HG02610 (cell line): Measurements from ENCODE around the gene DNAJB6.

Experiments
- ATAC-seq: cut with Tn5 transposase; IDR thresholded peaks from one replicate; pipeline ENCODE4 v1.9.1; 2021; ENCODE audit warnings: mild to moderate bottlenecking, moderate library complexity; ENCODE audit not compliant: unreplicated experiment

Gene DNAJB6

DNA sequence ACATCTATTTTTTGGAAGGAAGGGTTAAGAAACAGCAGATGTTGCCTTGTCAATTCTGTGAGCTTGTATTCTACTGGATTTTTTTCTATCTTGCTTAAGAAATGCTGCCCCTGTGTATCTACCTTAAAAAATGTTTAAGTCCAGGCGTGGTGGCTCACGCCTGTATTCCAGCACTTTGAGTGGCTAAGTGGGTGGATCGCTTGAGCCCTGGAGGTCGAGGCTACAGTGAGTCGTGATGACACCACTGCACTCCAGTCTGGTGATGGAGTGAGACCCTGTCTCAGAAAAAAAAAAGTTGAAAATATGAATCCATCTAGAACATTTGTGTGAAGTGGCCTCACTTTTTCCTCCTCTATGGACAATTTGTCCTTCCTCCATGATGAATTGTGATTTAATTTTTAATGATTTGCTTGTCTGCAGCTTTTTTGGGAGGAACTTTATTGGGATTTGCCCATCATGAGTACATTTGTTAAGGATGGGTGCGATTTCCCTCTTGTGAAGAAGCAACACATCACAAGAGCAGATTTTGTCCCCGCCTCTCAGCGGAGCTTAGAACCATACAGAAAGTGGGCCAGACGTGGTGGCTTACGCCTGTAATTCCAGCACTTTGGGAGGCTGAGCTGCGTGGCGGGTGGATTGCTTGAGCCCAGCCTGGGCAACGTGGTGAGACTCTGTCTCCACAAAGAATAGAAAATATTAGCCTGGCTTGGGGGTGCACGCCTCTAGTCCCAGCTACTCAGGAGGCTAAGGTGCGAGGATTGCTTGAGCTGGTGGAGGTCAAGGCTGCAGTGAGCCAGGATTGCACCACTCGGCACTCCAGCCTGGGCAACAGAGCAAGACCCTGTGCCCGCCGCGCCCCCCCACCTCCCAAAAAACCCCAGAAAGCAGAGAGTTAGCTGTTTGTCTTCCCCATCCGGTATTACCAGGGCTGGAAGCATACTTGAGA is 57.7 kb downstream of the DNAJB6 start:
- no peak for ATAC-seq

DNA sequence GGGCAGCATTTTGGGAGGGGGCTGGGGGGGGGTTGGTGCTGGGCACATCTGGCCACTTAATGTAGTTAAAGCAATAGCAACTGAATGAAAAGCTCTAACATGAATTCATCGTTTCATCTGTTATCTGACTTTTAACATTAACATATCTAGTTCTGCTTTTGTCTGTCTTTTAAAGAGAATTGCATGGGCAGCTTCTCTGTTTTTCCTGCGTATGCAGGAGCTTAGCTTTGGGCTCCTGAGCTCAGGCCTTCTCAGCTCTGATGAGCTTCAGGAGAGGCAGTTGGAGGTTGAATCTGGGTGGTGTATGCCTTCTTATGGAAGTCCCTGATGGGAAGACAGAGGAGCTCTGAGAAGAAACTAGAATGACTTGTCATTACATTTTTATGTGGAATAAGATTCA is 58.4 kb downstream of the DNAJB6 start:
- ATAC-seq: no peak

DNA sequence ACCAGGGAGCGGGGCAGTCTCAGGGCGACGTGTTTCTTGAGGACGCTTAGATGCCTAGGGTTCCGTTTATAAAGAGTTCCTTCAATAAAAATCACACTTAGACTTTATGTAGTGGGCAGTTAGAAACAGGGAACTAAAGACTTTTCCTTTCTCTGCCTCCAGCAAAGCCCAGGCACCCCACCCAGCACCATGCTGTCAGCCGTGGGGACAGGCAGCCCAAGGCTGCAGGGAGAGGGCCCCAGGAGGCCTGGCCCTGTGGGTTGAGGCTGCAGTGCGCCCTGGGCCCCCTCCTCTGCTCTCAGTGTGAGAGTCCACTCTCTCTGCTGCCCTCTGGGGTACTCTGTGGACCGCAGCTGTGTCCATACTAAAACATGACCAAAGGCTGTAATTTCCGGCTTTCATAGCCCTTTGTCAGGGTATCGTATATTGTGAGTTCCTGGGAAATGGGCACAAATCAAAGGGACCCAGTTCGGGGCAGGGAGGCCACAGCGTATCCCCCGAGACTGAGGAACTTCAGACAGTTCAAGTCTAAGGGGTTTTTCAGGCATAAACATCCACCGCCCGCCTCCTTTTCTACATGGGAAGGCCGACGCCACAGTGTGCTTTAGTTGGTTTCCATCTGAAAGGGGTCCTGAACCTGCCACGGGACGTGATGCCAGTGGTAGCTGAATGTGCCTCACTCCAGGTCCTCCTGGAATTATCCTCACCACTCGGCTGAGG is 59.7 kb downstream of the DNAJB6 start:
- no peak for ATAC-seq

DNA sequence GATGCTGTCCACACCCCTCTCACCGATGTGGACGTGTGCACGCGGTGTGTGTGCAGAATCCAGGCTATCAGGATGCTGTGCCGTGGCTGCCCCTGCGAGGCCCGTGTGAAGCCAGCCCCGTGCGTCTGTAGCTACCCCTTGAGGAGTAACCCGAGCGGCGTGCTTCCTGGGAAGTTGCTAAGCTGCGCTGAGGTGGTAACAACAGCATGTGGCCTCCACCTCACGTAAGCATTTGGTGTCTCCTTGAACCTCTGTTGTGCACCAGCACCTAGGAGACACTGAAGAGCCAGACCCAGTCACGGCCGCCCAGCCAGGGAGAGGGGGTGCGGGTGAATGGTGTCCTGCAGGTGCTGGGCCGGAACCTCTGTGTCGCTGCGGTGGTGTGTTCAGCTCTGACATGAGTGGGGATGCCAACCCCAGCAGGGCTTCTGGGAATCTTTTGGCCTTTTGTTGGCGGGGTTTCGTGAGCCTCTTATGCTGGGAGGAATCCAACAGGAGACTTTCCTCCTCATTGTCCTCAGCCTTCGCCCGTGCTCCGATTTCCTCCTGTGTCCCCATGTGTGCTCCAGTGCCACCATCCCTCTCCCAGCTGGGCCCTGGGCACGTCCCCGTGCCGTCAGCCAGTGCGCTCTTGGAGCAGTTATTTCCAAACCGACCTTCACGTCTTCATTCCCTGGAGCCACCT is 60.4 kb downstream of the DNAJB6 start:
- no peak for ATAC-seq

DNA sequence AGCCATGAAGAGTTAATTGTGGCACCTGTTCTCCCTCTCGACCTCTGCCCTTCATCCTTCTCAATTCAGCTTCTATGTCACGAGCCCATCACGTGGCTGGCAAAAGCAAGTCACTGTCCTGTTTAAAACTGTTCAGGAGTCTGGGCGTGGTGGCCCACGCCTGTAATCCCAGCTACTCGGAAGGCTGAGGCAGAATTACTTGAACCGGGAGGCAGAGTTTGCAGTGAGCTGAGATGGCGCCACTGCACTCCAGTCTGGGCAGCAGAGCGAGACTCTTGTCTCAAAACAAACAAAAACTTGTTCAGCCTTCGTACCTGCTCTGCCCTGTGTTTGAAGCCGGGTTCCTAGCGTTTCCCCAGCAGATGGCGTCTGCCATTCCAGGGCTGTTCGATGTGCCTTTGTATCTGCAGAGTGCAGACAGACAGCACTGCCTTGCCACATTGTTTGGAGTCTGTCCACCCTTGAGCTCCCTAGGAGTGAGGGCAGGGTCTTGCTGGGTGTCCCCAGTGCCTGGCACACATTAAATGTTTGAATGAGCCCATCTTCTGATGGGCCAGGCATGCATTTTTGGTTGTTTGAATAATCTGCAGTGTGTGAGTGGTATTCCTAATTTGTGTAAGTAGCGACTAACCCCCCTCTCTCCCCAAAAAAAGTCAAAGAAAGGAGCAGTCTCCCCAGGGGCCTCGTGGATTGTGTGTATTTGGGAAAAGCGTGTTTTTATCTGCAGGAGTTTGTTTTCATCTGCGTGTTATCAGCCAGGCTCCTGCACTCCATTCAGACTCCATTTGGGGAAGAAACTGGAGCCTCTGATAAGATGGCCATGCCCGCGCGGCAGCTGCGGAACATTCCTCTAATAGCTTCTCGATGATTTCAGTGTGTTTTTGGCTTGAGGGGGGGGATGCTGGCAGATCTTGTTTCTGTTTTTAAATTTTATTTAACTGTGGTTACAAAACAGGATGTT is 61.2 kb downstream of the DNAJB6 start:
- ATAC-seq: no peak

DNA sequence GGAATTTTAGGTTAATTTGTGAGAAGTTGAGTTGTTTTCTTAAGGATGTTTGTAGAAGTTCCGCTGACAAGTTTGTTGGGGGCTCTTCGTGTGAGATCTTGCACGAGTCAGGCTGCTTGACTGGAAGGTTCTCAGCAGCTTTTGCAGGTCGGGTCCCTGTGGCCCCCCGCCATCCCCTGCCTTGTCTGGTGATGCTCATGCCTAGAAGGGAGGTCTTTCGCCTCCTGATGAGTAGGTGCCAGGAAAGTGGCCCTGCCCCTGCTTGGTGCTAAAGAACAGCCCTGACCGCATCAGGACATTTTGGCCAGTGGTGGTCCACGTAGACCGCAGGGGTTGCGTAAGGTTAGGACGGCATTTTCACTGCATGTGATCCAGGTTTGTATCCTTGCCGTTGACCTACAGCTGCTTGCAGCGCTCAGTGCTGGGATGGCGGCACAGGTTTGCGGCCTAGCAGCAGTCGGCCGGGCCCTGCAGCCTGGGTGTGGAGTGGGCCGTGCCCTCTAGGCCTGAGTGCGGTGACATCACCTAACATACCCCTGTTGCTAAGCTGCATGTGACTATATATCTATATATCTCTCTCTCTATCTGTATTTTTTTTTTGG is 62.4 kb downstream of the DNAJB6 start:
- no peak for ATAC-seq

DNA sequence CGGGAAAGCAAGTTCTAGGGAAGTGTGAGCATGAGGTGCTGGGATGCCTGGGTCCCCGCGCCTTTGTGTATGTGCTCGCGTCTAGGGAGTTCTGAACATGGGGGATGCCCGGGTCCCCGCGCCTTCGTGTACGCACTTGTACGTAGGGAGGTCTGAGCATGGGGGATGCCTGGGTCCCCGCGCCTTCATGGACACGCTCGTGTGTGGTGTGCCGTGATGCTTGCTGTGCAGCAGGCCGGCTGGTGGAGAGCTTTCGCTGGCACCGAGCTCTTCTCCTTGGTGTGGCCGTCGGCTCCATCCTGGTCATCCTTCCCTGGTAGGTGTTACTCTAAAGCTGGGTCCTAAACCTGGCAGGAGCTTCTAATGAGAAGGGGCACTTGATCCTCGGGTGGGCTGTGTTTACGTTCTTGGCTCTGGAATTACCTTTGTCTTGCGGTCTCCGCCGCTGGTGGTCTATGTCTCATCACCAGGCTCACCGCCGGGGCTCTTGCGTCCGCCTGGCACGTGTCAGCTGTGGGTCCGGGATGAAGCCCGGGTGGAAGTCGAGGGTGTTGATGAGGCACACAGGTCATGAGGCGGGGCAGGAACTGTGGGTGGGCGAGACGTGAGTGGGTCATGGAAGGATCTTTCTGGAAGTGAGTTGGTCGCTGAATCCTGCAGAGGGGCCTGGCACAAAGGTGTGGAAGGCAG is 63.5 kb downstream of the DNAJB6 start:
- ATAC-seq: no peak

DNA sequence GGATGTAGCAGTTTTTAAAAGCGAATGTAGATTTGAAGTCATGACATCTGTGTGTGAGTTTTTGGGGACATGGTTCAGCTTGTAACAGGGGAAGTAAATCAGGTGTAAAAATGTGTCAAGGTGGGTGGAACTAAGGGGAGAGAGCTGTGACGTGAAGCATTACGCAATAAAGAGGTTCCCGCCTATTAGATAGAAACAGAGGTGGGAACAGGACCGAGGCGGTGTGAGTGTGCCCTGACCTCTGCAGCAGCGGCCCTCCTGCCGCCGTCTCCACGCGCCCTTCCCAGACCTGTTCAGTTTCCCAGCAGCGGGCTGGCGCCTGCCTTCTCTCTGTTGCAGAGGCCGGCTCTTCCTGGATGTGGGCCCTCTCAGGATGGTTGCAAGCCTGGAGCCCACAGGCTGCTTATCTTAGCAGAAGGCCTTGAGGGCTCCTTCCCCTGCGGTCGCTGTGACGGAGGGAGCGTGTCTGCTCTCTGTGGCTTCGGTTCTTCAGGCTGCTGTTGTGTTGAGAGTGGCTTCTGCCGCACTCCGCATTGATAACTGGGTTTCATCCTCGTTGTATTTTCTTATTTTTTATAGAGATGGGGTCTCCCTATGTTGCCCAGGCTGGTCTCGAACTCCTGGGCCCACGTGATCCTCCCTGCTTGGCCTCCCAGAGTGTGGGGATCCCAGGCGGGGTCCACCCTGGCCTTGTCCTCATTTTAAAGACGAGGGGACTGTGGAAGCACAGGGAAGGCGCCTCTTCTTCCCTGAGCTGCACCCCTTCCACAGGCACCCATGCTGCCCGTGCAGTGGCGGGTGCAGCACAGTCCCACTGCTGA is 65.0 kb downstream of the DNAJB6 start:
- ATAC-seq: no peak

DNA sequence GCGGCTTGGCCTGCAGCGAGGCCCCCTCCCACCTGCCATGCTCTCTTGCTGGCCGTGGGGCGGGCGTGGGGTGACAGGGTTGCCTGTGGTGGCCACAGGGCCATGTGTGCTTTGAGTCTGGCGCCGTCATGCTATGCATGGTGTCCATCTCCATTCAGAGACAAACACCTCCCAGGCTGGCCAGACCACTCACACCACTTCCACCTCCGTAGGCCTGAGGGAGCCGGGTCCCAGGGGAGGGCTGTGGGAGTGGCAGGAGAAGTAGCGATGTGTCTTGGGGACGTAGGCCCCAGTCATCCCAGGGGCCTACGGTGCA is 65.5 kb downstream of the DNAJB6 start:
- no peak for ATAC-seq

DNA sequence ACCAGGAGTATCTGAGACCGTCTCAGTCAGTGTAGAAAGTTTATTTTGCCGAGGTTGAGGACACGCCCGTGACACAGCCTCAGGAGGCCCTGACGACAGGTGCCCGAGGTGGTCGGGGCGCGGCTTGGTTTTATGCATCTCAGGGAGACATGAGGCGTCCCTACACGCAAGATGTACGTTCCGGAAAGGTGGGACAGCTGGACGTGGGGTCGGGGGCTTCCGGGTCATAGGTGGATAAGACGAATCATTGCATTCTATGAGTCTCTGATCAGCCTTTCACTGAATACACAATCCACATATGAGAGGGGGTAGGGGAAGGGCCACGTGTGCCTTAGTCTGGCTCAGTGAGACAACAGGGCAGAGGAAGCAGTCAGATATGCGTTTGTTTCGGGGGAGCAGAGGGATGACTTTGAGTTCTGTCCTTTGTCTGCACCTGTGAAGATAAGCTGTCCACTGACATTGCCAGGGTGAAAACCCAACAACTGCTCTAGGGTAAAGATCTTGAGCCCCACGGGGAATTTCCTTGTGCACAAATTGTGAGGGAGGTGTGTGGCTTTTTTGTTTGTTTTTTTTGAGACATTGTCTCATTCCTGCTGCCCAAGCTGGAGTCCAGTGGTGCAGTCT is 66.2 kb downstream of the DNAJB6 start:
- no peak for ATAC-seq

DNA sequence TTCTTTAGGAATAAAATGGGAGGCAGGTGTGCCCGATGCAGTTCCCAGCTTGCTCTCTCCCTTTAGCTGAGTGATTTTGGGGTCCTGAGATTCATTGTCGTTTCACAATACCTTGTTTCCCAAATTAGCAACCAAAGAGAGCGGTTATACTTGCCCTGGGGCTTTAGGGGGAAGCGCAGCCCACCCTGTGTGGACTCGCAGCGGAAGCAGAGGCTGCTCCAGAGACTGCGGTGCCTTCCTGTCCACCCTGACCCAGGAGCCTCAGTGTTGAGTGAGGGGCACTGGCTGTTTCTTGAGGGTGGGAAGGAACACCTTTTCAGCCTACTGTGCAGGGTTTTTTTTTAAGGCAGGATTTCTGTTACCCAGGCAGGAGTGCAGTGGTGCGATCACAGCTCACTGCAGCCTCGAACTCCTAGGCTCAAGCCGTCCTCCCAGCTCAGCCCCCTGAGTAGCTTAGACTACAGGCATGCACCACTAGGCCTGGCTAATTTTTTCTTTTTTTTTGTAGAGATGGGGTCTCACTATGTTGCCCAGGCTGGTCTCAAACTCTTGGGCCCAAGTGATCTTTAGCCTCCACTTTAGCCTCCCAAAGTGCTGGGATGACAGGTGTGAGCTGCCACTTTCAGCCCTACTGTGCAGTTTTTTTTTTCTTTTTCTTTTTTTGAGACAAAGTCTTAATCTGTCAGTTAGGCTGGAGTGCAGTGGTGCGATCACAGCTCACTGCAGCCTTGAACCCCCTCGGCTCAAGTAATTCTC is 67.0 kb downstream of the DNAJB6 start:
- no peak for ATAC-seq

DNA sequence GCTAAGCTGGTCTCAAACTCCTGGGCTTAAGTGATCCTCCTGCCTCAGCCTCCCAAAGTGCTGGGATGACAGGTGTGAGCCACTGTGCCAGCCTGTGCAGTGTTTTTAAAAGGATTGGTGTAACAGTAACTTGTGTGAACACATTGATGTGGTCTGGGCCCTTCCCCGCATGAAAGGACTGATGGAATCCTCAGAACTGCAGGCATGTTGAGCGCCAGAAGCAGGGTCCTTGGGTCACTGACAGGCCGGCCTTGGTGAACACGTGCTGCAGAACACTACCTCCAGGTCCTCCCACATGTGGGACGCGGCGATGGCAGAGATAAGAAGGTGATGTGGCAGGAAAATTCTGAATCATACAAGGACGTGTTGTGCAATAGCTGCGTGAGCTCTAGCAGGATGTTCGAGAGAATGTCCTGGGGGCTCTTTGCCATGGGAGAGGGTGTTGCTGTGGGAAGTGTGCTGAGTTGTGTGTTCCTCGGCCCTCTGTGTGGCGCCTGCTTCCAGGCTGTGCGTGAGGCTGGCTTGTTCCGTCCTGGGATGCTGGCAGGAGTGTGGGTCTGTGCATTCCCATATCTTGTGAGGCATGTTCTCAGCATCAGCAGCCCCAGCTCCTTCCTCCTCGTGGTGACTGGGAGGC is 68.2 kb downstream of the DNAJB6 start:
- ATAC-seq: no peak

DNA sequence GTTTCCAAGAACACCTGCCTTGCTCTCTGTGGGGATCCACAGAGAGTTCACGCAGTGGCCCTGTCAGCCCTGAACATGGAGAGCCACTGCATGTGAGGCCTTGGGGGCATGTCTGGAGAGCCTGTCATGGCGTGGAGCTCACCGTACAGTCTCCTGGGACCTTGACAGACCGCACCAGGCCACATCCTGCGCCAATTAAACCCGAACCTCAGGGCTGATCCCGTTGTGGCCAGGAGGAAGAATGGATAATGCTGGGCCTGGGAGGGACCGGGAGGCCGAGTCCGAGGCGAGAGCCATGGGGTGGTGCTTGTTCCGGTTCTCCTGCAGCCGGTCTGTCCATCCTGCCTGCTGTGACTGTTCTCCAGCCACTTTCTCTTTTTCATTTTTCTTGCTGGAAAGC is 68.7 kb downstream of the DNAJB6 start:
- no peak for ATAC-seq

DNA sequence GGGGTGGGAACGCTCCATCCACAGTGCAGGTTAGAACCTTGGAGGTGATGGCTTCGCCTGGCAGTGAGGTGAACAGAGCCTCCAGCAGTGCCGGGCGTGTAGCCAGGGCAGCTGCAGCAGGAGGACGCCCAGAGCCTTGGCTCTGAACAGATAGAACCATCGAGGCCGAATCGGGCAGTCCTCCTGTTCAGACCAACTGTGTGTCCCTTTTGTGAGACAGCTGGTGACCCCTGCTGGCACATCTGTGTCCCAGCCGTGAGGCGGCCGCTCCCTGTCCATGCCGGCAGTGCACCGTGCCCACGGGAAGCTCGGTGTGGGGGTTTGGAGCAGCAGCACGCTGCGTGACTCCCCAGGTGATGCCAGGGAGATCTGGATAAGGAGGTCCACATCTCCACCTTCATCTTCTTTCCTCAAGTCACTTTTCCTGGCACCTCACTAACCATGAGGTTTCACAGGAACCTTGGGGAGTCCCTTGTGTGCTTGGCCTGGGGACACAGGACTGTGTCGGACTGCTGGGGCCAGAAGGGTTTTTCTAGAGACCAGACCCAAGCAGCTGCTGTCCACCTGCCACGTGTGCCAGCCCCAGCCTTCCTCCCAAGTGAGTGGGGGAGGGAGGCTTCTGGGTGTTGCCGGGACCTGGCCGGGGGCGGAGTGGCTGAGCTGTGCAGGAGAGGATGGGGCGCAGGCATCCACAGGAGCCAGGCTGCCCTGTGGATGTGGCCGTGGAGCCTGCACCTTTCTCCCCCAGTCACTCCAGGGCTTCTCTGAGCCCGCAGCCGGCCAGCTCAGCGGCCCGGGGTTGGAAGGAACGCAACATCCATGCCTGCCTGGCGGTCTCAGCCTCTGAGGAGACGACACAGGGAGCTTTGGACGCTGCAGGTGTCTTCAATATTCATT is 69.4 kb downstream of the DNAJB6 start:
- no peak for ATAC-seq

DNA sequence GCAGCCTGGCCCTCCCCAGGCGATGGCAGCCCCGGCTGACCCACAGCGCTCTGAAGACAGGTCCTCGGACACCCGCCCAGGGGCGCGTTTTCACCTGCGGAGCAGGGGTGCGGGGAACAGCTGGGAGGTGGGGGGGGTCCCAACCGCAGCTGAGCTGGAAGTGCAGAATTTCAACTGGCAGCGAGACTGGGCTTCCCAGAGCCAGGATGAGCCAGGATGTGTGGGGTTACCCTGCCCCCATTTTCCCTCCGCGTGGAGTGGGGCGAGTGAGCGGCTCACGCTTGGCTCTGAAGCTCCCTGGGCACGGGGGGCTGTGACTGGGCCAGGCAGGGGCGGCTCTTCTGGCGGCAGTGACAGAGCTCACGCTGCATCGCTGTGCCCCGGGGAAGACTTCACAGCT is 70.2 kb downstream of the DNAJB6 start:
- ATAC-seq: no peak
